ENCODE measurements around the gene MICB. TPM values are rescaled to one million over a fixed set of nuclear protein-coding genes. Genes with fewer than 3 reads are reported as not detected.
"Not testable (repeated sequence)": the region's sequence is repeated elsewhere in the genome, so short reads cannot be mapped to it uniquely, and the experiment has no call there.

The MICB gene
- polyA plus RNA-seq, 4 donors, result 0.49 to 2.3 (median 1.0) TPM

- no peak for DNase-seq (ENCODE audit: low read depth in 4 of 4, low spot score in 3 of 4)
Observed at GRCh38 chr6:31473780-31474761, 23.9 kb upstream of the MICB start.

- no peak for DNase-seq (ENCODE audit: low read depth in 4 of 4, low spot score in 3 of 4)
Observed at GRCh38 chr6:31474871-31475286, 23.1 kb upstream of the MICB start.

- no peak for DNase-seq (ENCODE audit: low read depth in 4 of 4, low spot score in 3 of 4)
Observed at GRCh38 chr6:31476515-31477139, 21.3 kb upstream of the MICB start.

- no peak for DNase-seq (ENCODE audit: low read depth in 4 of 4, low spot score in 3 of 4)
Observed at GRCh38 chr6:31477521-31477920, 20.4 kb upstream of the MICB start.

GRCh38 chr6:31478186-31478950 is 19.6 kb upstream of the MICB start:
- no peak for DNase-seq (ENCODE audit: low read depth in 4 of 4, low spot score in 3 of 4)

- no peak for DNase-seq (ENCODE audit: low read depth in 4 of 4, low spot score in 3 of 4)
Observed at GRCh38 chr6:31479151-31479932, 18.6 kb upstream of the MICB start.

- no peak for DNase-seq (ENCODE audit: low read depth in 4 of 4, low spot score in 3 of 4)
Observed at GRCh38 chr6:31479933-31480535, 17.9 kb upstream of the MICB start.

- DNase-seq (ENCODE audit: low read depth in 4 of 4, low spot score in 3 of 4), result no peak
Observed at GRCh38 chr6:31480574-31480973, 17.4 kb upstream of the MICB start.

- DNase-seq (ENCODE audit: low read depth in 4 of 4, low spot score in 3 of 4), result no peak
Observed at GRCh38 chr6:31483392-31483791, 14.6 kb upstream of the MICB start.

- DNase-seq (ENCODE audit: low read depth in 4 of 4, low spot score in 3 of 4), result no peak
Observed at GRCh38 chr6:31485055-31485454, 12.9 kb upstream of the MICB start.

- not testable (repeated sequence) for DNase-seq (ENCODE audit: low read depth in 4 of 4, low spot score in 3 of 4)
Observed at GRCh38 chr6:31486065-31486837, 11.7 kb upstream of the MICB start.

GRCh38 chr6:31487674-31488073 is 10.3 kb upstream of the MICB start:
- DNase-seq (ENCODE audit: low read depth in 4 of 4, low spot score in 3 of 4), result not testable (repeated sequence)

GRCh38 chr6:31489086-31489485 is 8.9 kb upstream of the MICB start:
- no peak for DNase-seq (ENCODE audit: low read depth in 4 of 4, low spot score in 3 of 4)

- no peak for DNase-seq (ENCODE audit: low read depth in 4 of 4, low spot score in 3 of 4)
Observed at GRCh38 chr6:31490115-31490873, 7.7 kb upstream of the MICB start.

- DNase-seq (ENCODE audit: low read depth in 4 of 4, low spot score in 3 of 4), result not testable (repeated sequence)
Observed at GRCh38 chr6:31493550-31493874, 4.4 kb upstream of the MICB start.

GRCh38 chr6:31493875-31494694 is 3.9 kb upstream of the MICB start:
- peak in 2 of 4 donors; percentile 49 to 53 for DNase-seq (ENCODE audit: low read depth in 4 of 4, low spot score in 3 of 4)

- no peak for DNase-seq (ENCODE audit: low read depth in 4 of 4, low spot score in 3 of 4)
Observed at GRCh38 chr6:31495580-31495979, 2.4 kb upstream of the MICB start.

- not testable (repeated sequence) for DNase-seq (ENCODE audit: low read depth in 4 of 4, low spot score in 3 of 4)
Observed at GRCh38 chr6:31496826-31497225, 1.1 kb upstream of the MICB start.

Data from left renal pelvis (tissue), 4 donors.